Stimulated activated naive CD8-positive, alpha-beta T cell treated with anti-CD3 and anti-CD28 coated beads, Interleukin-15, Interleukin-2, amounts not matched to agents 100 U/mL and 50 U/mL, for 24 hours (primary cell): ENCODE results near the gene MAP4K3.
"Not testable (repeated sequence)": the region's sequence is repeated elsewhere in the genome, so short reads cannot be mapped to it uniquely, and the experiment has no call there.

Source experiments
- ATAC-seq: fragments of 150-1000 bp; cut with Tn5 transposase; one replicate; pipeline ENCODE4 v1.10.0; 2021
- DNase-seq: peaks from one replicate; pipeline ENCODE4 v3.0.0; 2021

The MAP4K3 gene

GRCh38 chr2:39408351-39409136 is 28.5 kb downstream of the MAP4K3 start:
- DNase-seq (no peak), ATAC-seq (peak; percentile 38)

DNA sequence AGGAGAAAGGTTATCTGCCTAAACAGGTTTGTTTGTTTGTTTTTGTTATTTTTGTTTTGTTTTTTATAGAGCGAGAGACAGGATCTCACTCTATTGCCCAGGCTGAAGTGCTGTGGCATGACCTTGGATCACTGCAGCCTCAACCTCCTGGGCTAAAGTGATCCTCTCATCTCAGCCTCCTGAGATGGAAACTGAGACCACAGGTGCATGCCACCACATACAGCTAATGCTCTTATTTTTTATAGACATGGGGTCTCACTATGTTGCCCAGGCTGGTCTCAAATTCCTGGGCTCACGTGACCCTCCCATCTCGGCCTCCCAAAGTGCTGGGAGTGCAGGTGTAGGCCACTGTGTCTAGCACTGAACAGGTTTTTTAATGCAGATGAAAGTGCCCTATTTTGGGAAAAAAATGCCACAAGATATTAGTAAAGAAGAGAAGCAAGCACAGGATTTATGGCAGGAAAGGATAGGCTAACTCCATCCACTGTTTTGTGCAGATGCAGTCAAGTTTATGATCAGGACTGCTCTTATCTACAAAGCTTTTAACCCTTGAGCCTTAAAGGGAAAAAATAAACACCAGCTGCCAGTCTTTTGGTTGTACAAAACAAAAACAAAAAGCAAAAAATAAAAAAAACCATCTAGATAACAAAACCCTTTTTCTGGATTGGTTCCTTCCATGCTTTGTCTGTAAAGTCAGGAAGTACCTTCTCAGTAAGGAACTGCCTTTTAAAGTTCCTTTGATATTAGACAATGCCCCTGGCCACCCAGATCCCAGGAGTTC is 29.4 kb downstream of the MAP4K3 start:
- DNase-seq (no peak), ATAC-seq (no peak)

GRCh38 chr2:39405364-39405763 is 31.7 kb downstream of the MAP4K3 start:
- DNase-seq (no peak), ATAC-seq (no peak)

- DNase-seq (no peak), ATAC-seq (peak; percentile 52)
These were observed 33.8 kb downstream of the MAP4K3 start for GRCh38 chr2:39403311-39403710.

DNA sequence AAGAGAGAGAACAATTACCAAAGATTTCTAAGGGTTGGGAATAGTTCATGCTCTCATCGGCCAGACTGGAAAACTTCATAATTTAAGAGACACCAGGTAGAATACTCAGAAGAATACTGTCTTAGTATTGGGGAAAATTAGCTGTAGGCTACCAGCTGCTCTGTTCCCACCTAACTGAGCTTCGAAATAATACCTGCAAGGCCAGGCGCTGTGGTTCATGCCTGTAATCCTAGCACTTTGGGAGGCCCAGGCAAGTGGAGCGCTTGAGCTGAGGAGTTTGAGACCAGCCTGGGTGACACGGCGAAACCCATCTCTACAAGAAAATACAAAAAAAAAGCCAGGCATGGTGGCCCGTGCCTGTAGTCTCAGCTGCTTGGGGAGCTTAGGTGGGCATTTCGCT is 35.8 kb downstream of the MAP4K3 start:
- no peak for ATAC-seq
- DNase-seq = no peak

- DNase-seq = no peak
- no peak for ATAC-seq
These were observed 37.5 kb downstream of the MAP4K3 start for GRCh38 chr2:39399570-39399969.

DNA sequence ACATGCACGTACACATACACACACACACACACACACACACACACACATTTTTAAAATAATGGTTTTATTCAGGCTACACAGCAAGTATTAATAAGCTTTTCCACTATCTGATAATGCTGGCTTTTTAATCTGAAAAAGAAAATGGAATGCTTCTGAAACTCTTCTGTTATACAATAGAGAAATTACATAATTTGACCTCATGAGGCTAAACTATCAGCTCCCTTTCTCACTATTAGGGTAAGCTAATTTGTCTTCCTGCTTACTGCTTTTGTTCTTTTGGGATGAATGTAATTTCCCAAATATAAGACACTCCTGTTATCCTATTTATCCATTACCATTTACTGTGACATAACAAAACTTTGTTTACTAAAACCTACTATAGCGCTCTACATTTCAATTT is 41.8 kb downstream of the MAP4K3 start:
- no peak for DNase-seq
- no peak for ATAC-seq

- DNase-seq (no peak), ATAC-seq (no peak)
These were observed 42.5 kb downstream of the MAP4K3 start for GRCh38 chr2:39394516-39394961.

DNA sequence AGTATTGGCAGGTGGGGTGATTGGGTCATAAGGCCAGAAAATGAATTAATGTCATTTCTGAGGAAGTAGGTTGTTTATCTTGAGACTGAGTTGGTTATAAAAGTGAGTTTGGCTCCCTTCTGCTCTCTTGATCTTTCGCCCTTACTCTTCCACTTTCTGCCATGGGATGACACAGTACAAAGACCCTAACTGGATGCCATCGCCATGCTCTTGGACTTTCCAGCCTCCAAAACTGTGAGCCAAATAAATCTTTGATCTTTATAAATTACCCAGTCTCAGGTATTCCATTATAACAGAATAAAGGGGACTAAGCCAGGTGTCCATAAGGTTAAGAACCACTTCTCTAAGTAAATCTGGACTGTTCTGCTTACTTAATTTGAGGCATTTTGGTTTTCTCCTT is 44.4 kb downstream of the MAP4K3 start:
- ATAC-seq (no peak), DNase-seq (no peak)

DNA sequence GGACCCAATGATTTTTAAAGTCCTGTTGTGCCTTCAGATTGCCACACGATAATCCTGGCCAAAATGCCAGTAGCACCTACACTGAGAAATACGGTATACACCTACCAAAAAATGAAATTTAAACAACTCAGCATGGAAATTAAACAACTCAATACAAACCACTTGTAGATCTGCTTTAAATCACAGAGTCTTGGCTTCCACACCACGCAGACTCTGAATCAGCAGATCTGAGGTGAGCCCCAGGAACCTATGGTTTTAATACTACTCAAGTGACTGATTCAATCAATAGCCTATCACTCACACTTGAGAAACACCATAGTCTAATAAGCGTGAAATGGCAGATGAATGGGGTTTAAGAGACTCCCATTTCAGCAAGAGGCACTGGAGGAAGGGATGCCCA is 46.9 kb downstream of the MAP4K3 start:
- DNase-seq (no peak), ATAC-seq (peak; percentile 32)

DNA sequence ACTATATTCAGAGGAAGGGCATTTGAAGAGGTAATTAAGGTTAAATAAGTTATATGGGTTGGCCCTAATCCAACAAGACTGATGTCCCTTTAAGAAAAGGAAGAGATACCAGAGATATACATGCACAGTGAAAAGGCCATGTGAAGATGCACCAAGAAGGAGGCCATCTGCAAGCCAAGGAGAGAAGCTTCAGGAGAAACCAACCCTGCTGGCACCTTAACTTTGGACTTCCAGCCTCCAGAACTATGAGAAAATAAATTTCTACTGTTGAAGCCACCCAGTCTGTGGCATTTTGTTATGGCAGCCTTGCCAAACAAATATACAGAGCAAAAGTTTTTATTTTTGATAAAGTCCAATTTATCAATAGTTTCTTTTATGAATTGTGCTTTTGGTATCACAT is 51.0 kb downstream of the MAP4K3 start:
- no peak for ATAC-seq

DNA sequence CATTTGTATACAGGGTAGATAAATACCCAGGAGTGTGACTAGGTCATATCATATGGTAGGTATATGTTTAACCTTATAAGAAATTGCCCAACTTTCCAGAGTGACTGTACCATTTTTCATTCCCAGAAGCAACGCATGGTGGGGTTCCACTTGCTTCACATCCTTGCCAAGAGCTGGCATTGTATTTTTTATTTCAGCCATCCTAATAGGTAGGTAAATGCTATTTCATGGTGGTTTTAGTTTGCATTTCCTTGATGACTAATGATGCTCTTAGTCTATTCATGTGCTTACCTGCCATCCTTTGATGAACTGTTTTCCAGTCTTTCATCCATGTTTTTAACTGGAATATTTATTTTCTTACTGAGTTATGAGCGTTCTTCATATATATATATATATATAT is 51.9 kb downstream of the MAP4K3 start:
- ATAC-seq = no peak
- DNase-seq = no peak

More for the DNA sequence above, 51.0 kb downstream of the MAP4K3 start:
- DNase-seq = no peak

DNA sequence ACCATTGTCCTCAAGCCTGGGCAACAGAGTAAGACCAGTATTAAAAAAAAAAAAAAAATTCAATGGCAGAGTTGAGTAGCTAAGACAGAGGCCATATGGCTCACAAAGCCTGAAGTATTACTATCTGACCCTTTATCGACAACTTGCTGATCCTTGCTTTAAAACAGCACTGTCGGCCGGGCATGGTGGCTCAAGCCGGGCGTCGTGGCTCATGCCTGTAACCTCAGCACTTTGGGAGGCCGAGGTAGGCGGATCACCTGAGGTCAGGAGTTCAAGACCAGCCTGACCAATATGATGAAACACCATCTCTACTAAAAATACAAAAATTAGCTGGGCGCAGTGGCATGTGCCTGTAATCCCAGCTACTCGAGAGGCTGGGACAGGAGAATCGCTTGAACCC is 53.0 kb downstream of the MAP4K3 start:
- DNase-seq = not testable (repeated sequence)

DNA sequence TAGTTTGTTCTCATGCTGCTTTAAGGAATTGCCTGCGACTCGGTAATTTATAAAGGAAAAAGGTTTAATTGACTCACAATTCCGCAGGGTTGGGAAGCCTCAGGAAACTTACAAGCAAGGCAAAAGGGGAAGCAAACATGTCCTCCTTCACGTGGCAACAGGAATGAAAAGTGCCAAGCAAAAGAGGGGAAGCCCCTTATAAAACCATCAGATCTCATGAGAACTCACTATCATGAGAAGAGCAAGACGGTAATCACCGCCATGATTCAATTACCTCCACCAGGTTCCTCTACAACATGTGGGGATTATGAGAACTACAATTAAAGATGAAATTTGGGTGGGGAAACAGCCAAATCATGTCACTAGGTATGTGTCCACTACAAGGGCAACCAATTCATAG is 53.9 kb downstream of the MAP4K3 start:
- ATAC-seq (no peak), DNase-seq (no peak)

More for the DNA sequence above, 53.0 kb downstream of the MAP4K3 start:
- not testable (repeated sequence) for ATAC-seq

GRCh38 chr2:39381653-39382052 is 55.4 kb downstream of the MAP4K3 start:
- ATAC-seq = no peak
- no peak for DNase-seq

DNA sequence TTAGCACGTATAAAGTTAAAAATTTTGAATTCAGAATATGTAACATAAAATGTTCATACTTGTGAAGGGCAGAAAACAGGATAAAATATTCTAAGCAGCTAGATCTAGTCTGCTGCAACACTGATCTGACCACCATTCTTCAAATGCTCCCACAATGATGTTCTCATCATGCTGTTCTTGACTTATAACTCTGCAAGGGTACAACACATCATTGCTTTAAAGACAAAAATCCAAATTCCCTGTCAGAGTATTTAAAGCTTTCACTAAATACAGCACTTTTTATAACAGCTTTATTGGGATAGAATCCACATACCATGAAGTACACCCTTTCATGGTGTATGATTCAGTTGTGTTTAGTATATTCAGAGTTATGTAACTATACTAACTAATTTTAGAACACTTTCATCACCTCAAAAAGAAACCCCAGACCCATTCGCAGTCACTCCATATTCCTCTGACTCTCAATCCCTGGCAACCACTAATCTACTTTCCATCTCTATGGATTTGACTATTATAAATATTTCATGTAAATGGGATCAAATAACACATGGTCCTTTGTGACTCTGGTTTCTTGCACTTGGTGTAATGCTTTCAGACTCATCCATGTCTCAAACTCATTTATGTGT is 56.4 kb downstream of the MAP4K3 start:
- DNase-seq = no peak
- ATAC-seq = no peak

GRCh38 chr2:39379643-39380524 is 57.2 kb downstream of the MAP4K3 start:
- peak; percentile 21 for ATAC-seq
- DNase-seq = no peak

DNA sequence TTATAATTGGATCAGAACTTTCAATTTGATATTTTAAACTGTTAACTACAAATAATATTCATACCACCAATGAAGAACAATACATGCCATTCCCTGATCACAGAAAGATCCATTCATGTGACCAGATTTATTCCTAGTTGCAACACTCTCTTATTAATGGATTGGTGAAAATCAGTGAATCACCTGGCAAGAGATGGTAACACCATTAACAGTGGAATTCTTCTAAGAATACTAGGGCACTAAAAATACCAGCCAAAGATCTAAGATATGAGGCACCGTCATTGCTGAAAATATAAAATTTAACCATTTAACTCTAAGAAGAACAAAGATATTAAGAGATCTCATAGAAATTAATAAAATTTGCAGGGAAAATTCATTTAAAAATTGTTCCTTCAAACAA is 58.1 kb downstream of the MAP4K3 start:
- no peak for DNase-seq
- ATAC-seq = no peak

- peak; percentile 84 for ATAC-seq
These were observed 59.7 kb downstream of the MAP4K3 start for GRCh38 chr2:39377226-39377939.

DNA sequence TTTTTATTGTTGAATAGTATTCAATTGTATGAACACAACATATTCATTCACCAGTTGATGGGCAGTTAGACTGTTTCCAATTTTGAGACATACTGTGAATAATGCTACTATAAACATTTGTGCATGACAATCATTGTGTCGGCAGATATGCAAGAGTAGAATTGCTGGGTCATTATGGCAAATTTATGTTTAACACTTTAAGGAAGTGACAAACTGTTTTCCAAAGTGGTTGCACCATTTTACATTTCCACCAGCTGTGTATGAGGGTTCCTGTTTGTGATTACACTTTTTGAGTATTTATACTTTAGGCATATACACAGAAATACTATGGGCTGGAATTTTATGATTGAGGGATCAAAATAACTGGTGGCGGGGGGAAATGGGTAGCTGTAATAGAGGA is 61.2 kb downstream of the MAP4K3 start:
- DNase-seq (no peak), ATAC-seq (no peak)

More at GRCh38 chr2:39377226-39377939, 59.7 kb downstream of the MAP4K3 start:
- DNase-seq = peak; percentile 41

- no peak for ATAC-seq
These were observed 63.8 kb downstream of the MAP4K3 start for GRCh38 chr2:39373181-39373802.

More at GRCh38 chr2:39373181-39373802, 63.8 kb downstream of the MAP4K3 start:
- no peak for DNase-seq
